HepG2 (cell line): ENCODE measurements around the gene ABCC1.

ENCODE experiments used
- ATF6 ChIP-seq: sonication (generic); formaldehyde crosslinking; conservative IDR thresholded peaks from 2 replicates; pipeline ENCODE4 v1.4.0; 2020; ENCODE audit warnings: missing genetic modification reagents
- CREM ChIP-seq, 2 experiments: sonication (generic) in 1 of 2; formaldehyde crosslinking in 1 of 2; IDR thresholded peaks; 2 replicates each; pipeline versions ENCODE4 v1.4.0 to v1.6.1; 2016 to 2020; ENCODE audit warnings: antibody characterized with exemption in 1 of 2, mild to moderate bottlenecking in 1 of 2, missing genetic modification reagents in 1 of 2
- CTCF ChIP-seq: sonication (generic); formaldehyde crosslinking; IDR thresholded peaks from 2 replicates; pipeline ENCODE4 v1.5.0; 2020; ENCODE audit warnings: mild to moderate bottlenecking, missing genetic modification reagents, moderate library complexity
- FOXM1 ChIP-seq: sonication (generic); formaldehyde crosslinking; IDR thresholded peaks from 2 replicates; pipeline ENCODE4 v1.5.0; 2020; ENCODE audit warnings: missing genetic modification reagents
- GABPA ChIP-seq, 2 experiments: IDR thresholded peaks; 2 replicates each; pipeline ENCODE4 v1.6.1; 2011 to 2016; ENCODE audit warnings: low read depth in 2 of 2, low read length in 1 of 2, missing biosample characterization in 1 of 2, missing genetic modification characterization in 1 of 2
- MTA1 ChIP-seq: sonication (generic); formaldehyde crosslinking; IDR thresholded peaks from 2 replicates; pipeline ENCODE4 v1.4.0; 2020; ENCODE audit warnings: missing genetic modification reagents, mild to moderate bottlenecking, borderline replicate concordance
- MXD4 ChIP-seq: IDR thresholded peaks from 2 replicates; pipeline ENCODE4 v1.6.1; 2016; ENCODE audit warnings: mild to moderate bottlenecking, missing biosample characterization, missing genetic modification reagents
- RFX5 ChIP-seq: IDR thresholded peaks from 2 replicates; pipeline ENCODE4 v1.6.1; 2011; ENCODE audit warnings: low read depth, low read length, improper control_type of control experiment
- RNF2 ChIP-seq: fragments of 450-650 bp; conservative IDR thresholded peaks from 2 replicates; pipeline ENCODE4 v1.6.1; 2016; ENCODE audit warnings: low read depth
- ZNF234 ChIP-seq: sonication (generic); formaldehyde crosslinking; conservative IDR thresholded peaks from 2 replicates; pipeline ENCODE4 v1.5.1; 2020; ENCODE audit warnings: mild to moderate bottlenecking, missing genetic modification reagents

- TF ChIP-seq CTCF (CRISPR knock-in tag) (no peak), MTA1 (CRISPR knock-in tag) (no peak), RNF2 (no peak), ZNF234 (CRISPR knock-in tag) (no peak), MXD4 (CRISPR knock-in tag) (no peak), GABPA (IDR thresholded peaks at IDR 0.05; ENCODE audit: low read depth, low read length) (no peak), GABPA (CRISPR knock-in tag; IDR thresholded peaks at IDR 0.05; ENCODE audit: low read depth) (no peak), RFX5 (no peak), FOXM1 (CRISPR knock-in tag) (no peak), CREM (IDR thresholded peaks at IDR 0.05) (no peak), CREM (CRISPR knock-in tag; IDR thresholded peaks at IDR 0.05) (no peak), ATF6 (no peak)
Observed at GRCh38 chr16:16171332-16171919, 222.0 kb downstream of the ABCC1 start.
